Neural progenitor cell (in vitro differentiated cells): Measurements from ENCODE around the gene GTPBP1. TPM values are rescaled to one million over a fixed set of nuclear protein-coding genes. Genes with fewer than 3 reads are reported as not detected.

Source experiments
- DNase-seq: peaks from one replicate; pipeline ENCODE4 v3.0.0-alpha.2; 2016; ENCODE audit warnings: low spot score
- H2AFZ ChIP-seq: fragments of 200-600 bp; sonication (generic); replicated peaks from 2 replicates; pipeline ENCODE4 v1.6.1; 2016; ENCODE audit warnings: antibody characterized with exemption
- H3F3A ChIP-seq: fragments of 200-600 bp; sonication (generic); 2 replicates; pipeline ENCODE4 v1.6.1; 2016; ENCODE audit warnings: antibody characterized with exemption, low read depth
- H3K27ac ChIP-seq: fragments of 200-600 bp; sonication (generic); 2 replicates; pipeline ENCODE4 v1.5.1; 2016; ENCODE audit warnings: mild to moderate bottlenecking
- H3K27me3 ChIP-seq: fragments of 200-600 bp; sonication (generic); 2 replicates; pipeline ENCODE4 v1.6.1; 2016; ENCODE audit warnings: mild to moderate bottlenecking, moderate library complexity
- H3K36me3 ChIP-seq: fragments of 200-600 bp; sonication (generic); 2 replicates; pipeline ENCODE4 v1.5.1; 2016
- H3K4me1 ChIP-seq: fragments of 200-600 bp; sonication (generic); 2 replicates; pipeline ENCODE4 v1.6.1; 2016; ENCODE audit warnings: mixed run types
- H3K4me2 ChIP-seq: fragments of 200-600 bp; sonication (generic); 2 replicates; pipeline ENCODE4 v1.6.1; 2016
- H3K4me3 ChIP-seq: fragments of 200-600 bp; sonication (generic); 2 replicates; pipeline ENCODE4 v1.5.1; 2016
- H3K79me2 ChIP-seq: fragments of 200-600 bp; sonication (generic); 2 replicates; pipeline ENCODE4 v1.6.1; 2016; ENCODE audit warnings: low read depth
- H3K9ac ChIP-seq: fragments of 200-600 bp; sonication (generic); 2 replicates; pipeline ENCODE4 v1.6.1; 2016
- H3K9me3 ChIP-seq: fragments of 200-600 bp; sonication (generic); 2 replicates; pipeline ENCODE4 v1.5.1; 2016; ENCODE audit warnings: low read depth
- H4K20me1 ChIP-seq: fragments of 200-600 bp; sonication (generic); 2 replicates; pipeline ENCODE4 v1.6.1; 2016; ENCODE audit warnings: low read depth
- H3K27ac Mint-ChIP-seq: 3 replicates; pipeline ENCODE4 v1.8.0; 2021; ENCODE audit warnings: mixed read lengths
- H3K27me3 Mint-ChIP-seq: 2 replicates; pipeline ENCODE4 v1.8.0; 2022; ENCODE audit warnings: low read depth, mild to moderate bottlenecking, inconsistent platforms, moderate library complexity, mixed read lengths; ENCODE audit not compliant: insufficient read depth
- H3K36me3 Mint-ChIP-seq: 3 replicates; pipeline ENCODE4 v1.8.0; 2021; ENCODE audit warnings: mixed read lengths
- H3K4me1 Mint-ChIP-seq: 3 replicates; pipeline ENCODE4 v1.8.0; 2021; ENCODE audit warnings: mixed read lengths
- H3K4me3 Mint-ChIP-seq: 3 replicates; pipeline ENCODE4 v1.8.0; 2021; ENCODE audit warnings: mild to moderate bottlenecking, moderate library complexity, mixed read lengths
- H3K9me3 Mint-ChIP-seq: 3 replicates; pipeline ENCODE4 v1.8.0; 2020; ENCODE audit warnings: mixed read lengths
- CTCF ChIP-seq: fragments of 200-600 bp; sonication (generic); IDR thresholded peaks from 2 replicates; pipeline ENCODE4 v1.5.1; 2017; ENCODE audit warnings: antibody characterized with exemption, mild to moderate bottlenecking
- EZH2 ChIP-seq: fragments of 200-600 bp; sonication (generic); IDR thresholded peaks from 2 replicates; pipeline ENCODE4 v1.6.1; 2017; ENCODE audit warnings: antibody characterized with exemption, mild to moderate bottlenecking, moderate library complexity
- EZH2phosphoT487 ChIP-seq: fragments of 200-600 bp; sonication (generic); IDR thresholded peaks from 2 replicates; pipeline ENCODE4 v1.6.1; 2017; ENCODE audit warnings: antibody characterized with exemption
- total RNA-seq: library from RNA; depleted of rRNA; stranded (reverse); fragments of >200 nt; gene quantifications from 2 replicates; pipeline ENCODE4 v1.2.3, GENCODE V29; 2015; ENCODE audit warnings: low replicate concordance

The GTPBP1 gene
- total RNA-seq, 1 donor from 2014 or later: 40.8 TPM

GRCh38 chr22:38751066-38751421 is 45.3 kb downstream of the GTPBP1 start:
- Histone ChIP-seq H3K4me1 (peaks cover 13% of the 10 kb centered on the region), H3F3A (peaks cover 23% of the 10 kb centered on the region), H3K9ac (no peak overlapping the region), H3K27me3 (peaks cover under 1% of the 10 kb centered on the region), H3K4me2 (no peak overlapping the region), H3K4me3 (no peak overlapping the region), H3K36me3 (no peaks in the 10 kb centered on the region), H3K9me3 (no peaks in the 10 kb centered on the region), H4K20me1 (peaks cover 12% of the 10 kb centered on the region), H3K79me2 (no peaks in the 10 kb centered on the region), H3K27ac (no peak overlapping the region), H2AFZ (no peak overlapping the region)
- Mint-ChIP-seq H3K27ac (no peak overlapping the region), H3K4me1 (peaks cover 13% of the 10 kb centered on the region), H3K9me3 (no peaks in the 10 kb centered on the region), H3K4me3 (no peak overlapping the region), H3K27me3 (peaks cover 5% of the 10 kb centered on the region), H3K36me3 (peaks cover 11% of the 10 kb centered on the region)
- TF ChIP-seq EZH2phosphoT487 (no peak), EZH2 (no peak), CTCF (no peak)
- no peak for DNase-seq

GRCh38 chr22:38751422-38752346 is 45.9 kb downstream of the GTPBP1 start:
- peaks cover 20% of the 10 kb centered on the region for H3K4me1 ChIP-seq
- H2AFZ ChIP-seq: no peak overlapping the region
- no peak overlapping the region for H3K27ac ChIP-seq
- no peak overlapping the region for H3K4me3 ChIP-seq
- H3K9me3 Mint-ChIP-seq: no peaks in the 10 kb centered on the region
- peaks cover 7% of the 10 kb centered on the region for H3K27me3 ChIP-seq
- TF ChIP-seq CTCF (no peak), EZH2 (no peak), EZH2phosphoT487 (no peak)
- H4K20me1 ChIP-seq: peaks cover 12% of the 10 kb centered on the region
- no peaks in the 10 kb centered on the region for H3K79me2 ChIP-seq
- no peak overlapping the region for H3K9ac ChIP-seq
- no peaks in the 10 kb centered on the region for H3K9me3 ChIP-seq
- peaks cover 29% of the 10 kb centered on the region for H3F3A ChIP-seq
- H3K4me1 Mint-ChIP-seq: peaks cover 17% of the 10 kb centered on the region
- H3K27me3 Mint-ChIP-seq: peaks cover 5% of the 10 kb centered on the region
- H3K4me2 ChIP-seq: no peak overlapping the region
- H3K4me3 Mint-ChIP-seq: peak overlapping the region; percentile 72
- H3K36me3 ChIP-seq: no peaks in the 10 kb centered on the region
- peaks cover 11% of the 10 kb centered on the region for H3K36me3 Mint-ChIP-seq
- no peak overlapping the region for H3K27ac Mint-ChIP-seq
- no peak for DNase-seq

GRCh38 chr22:38753948-38754750 is 48.4 kb downstream of the GTPBP1 start:
- Histone ChIP-seq H3K27ac (no peak overlapping the region), H2AFZ (no peak overlapping the region)

More at GRCh38 chr22:38753948-38754750, 48.4 kb downstream of the GTPBP1 start:
- peaks cover 31% of the 10 kb centered on the region for H3K4me1 Mint-ChIP-seq
- no peak overlapping the region for H3K9ac ChIP-seq
- H3K36me3 ChIP-seq: no peaks in the 10 kb centered on the region
- no peak overlapping the region for H3K27ac Mint-ChIP-seq
- H3K9me3 ChIP-seq: no peaks in the 10 kb centered on the region
- H3K4me1 ChIP-seq: peaks cover 21% of the 10 kb centered on the region
- peaks cover 7% of the 10 kb centered on the region for H3K27me3 Mint-ChIP-seq
- TF ChIP-seq CTCF (no peak), EZH2 (no peak), EZH2phosphoT487 (no peak)
- H3K4me3 Mint-ChIP-seq: peak overlapping the region; percentile 89
- H3K36me3 Mint-ChIP-seq: peaks cover 9% of the 10 kb centered on the region
- H3F3A ChIP-seq: peaks cover 34% of the 10 kb centered on the region
- peaks cover 17% of the 10 kb centered on the region for H3K27me3 ChIP-seq
- DNase-seq: no peak
- H3K4me2 ChIP-seq: peak overlapping the region; percentile 87
- H3K4me3 ChIP-seq: peak overlapping the region; percentile 95
- H4K20me1 ChIP-seq: peaks cover 12% of the 10 kb centered on the region
- no peaks in the 10 kb centered on the region for H3K79me2 ChIP-seq
- no peaks in the 10 kb centered on the region for H3K9me3 Mint-ChIP-seq
